ENCODE results near the gene ZSCAN25. TPM values are rescaled to one million over a fixed set of nuclear protein-coding genes. Genes with fewer than 3 reads are reported as not detected.
A peak's percentile ranks its signal among the peaks of the same experiment; 100 is the strongest.

Gene ZSCAN25
- total and polyA plus RNA-seq, 3 donors from 2014 or later = 14.1 to 36.0 (median 31.0) TPM

DNA sequence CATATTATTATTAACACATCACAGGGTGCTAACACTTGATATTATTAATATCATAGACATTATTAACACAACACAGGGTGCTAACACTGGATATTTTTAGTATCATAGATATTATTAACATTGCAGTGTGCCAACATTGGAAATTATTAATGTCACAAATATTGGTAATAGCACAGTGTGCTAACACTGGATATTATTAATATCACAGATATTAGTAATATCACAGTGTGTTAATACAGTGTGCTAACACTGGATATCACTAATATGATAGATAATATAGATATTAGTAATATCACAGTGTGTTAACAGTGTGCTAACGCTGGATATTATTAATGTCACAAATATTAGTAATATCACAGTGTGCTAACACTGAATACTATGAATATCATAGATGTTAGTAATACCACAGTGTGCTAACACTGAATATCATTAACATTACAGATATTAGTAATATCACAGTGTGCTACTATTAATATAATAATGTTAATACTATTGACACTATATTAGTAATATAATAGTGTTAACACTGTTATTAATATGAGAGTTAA is 20.3 kb upstream of the ZSCAN25 start:
- Histone ChIP-seq H3K27me3 (no peaks in the 10 kb centered on the region), H3K4me1 (no peaks in the 10 kb centered on the region), H3K27ac (no peak overlapping the region), H3K9me3 (no peaks in the 10 kb centered on the region), H3K36me3 (ENCODE audit: low read depth, missing control alignments) (no peaks in the 10 kb centered on the region), H3K4me3 (no peak overlapping the region)
- WGBS, 2 donors = 60 to 61% methylated on average over 1 of the region's 1 CpG
- intact Hi-C loops (cut with DNase I; ENCODE audit: low total_unique reads) = no loop called here
- no peak for TF ChIP-seq POLR2A (IDR thresholded peaks at IDR 0.05)
- TF ChIP-seq, protein P1, sequence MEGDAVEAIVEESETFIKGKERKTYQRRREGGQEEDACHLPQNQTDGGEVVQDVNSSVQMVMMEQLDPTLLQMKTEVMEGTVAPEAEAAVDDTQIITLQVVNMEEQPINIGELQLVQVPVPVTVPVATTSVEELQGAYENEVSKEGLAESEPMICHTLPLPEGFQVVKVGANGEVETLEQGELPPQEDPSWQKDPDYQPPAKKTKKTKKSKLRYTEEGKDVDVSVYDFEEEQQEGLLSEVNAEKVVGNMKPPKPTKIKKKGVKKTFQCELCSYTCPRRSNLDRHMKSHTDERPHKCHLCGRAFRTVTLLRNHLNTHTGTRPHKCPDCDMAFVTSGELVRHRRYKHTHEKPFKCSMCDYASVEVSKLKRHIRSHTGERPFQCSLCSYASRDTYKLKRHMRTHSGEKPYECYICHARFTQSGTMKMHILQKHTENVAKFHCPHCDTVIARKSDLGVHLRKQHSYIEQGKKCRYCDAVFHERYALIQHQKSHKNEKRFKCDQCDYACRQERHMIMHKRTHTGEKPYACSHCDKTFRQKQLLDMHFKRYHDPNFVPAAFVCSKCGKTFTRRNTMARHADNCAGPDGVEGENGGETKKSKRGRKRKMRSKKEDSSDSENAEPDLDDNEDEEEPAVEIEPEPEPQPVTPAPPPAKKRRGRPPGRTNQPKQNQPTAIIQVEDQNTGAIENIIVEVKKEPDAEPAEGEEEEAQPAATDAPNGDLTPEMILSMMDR (IDR thresholded peaks at IDR 0.05) = no peak
- DNase-seq = no peak

DNA sequence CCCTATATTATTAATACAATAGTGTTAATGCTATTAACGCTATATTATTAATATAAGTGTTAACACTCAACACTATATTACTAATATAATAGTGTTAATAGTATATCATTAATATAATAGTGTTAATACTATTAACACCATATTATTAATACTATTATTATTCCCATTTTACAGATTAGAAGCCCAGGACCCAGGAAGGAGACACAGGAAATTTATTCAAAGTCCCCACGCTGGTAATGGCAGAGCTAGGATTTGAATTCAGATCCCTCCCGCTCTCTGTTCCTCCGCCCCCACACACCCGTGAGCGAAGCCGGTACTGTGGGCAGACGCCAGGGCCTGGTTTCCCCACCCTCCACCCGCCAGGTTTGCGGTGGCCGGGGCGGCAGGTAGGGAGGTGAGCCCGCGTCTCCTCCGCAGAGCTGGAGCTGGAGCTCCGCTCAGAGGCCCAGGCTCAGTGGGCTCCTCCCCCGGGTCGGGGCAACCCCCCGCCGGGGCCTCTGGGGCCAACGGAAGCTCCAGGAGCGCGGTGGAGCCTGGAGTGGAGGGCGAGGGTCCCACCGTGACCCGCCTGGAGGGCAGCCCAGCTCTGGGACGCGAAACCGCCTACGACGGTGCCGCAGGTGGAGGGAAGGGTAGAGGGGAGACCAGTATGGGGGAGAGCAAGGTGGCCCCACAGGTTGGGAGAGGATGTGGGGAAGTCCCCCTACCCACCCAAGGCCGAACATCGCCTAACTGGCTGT is 18.8 kb upstream of the ZSCAN25 start, which contains the start of gene TMEM225B:
TMEM225B (plus strand) TSS at position 506 of the 740 bp plus-strand sequence. CDS start 6,122 bp downstream, outside the sequence.
- TF ChIP-seq, protein P1 (IDR thresholded peaks at IDR 0.05) = no peak
- no peak for TF ChIP-seq POLR2A (IDR thresholded peaks at IDR 0.05)
- Histone ChIP-seq H3K27ac (no peak within 1 kb of the TSS), H3K4me1 (no peaks in the 10 kb centered on the region), H3K9me3 (no peaks in the 10 kb centered on the region), H3K27me3 (no peaks in the 10 kb centered on the region), H3K4me3 (peak within 1 kb of the TSS; percentile 33 to 47), H3K36me3 (ENCODE audit: low read depth, missing control alignments) (no peaks in the 10 kb centered on the region)
- intact Hi-C loops (cut with DNase I; ENCODE audit: low total_unique reads) = no loop called here
- WGBS, 2 donors = 53 to 56% methylated on average over 27 to 34 of the region's 34 CpGs
- DNase-seq = no peak

DNA sequence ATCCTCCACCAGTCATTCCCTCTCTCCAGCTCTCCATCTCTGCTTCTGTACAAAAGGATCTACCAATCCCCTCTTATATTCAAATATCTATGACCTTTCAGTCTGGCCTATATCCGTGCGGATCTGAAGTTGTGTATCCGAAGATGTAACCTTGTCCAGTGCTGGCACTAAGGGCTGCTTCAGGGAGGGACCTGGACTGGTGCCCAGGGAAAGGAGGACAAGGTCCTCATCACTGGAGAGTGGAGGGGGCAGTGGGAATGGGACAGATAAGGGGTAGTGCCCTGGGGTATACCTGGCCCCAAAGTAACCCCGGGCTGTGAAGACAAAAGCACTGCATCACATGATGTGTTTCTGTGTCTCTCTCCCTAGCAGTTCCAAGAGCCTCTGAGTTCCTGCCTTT is 16.9 kb upstream of the ZSCAN25 start:
- Histone ChIP-seq H3K9me3 (no peaks in the 10 kb centered on the region), H3K4me3 (no peak overlapping the region), H3K4me1 (no peaks in the 10 kb centered on the region), H3K27me3 (no peaks in the 10 kb centered on the region), H3K36me3 (ENCODE audit: low read depth, missing control alignments) (no peaks in the 10 kb centered on the region), H3K27ac (no peak overlapping the region)
- intact Hi-C loops (cut with DNase I; ENCODE audit: low total_unique reads) = no loop called here
- no peak for DNase-seq
- 39 to 56% methylated on average over 4 of the region's 4 CpGs for WGBS, 2 donors
- no peak for TF ChIP-seq POLR2A (IDR thresholded peaks at IDR 0.05)
- TF ChIP-seq, protein P1 (IDR thresholded peaks at IDR 0.05) = no peak

GRCh38 chr7:99601656-99602310 is 15.0 kb upstream of the ZSCAN25 start:
- no peaks in the 10 kb centered on the region for H3K36me3 ChIP-seq (ENCODE audit: low read depth, missing control alignments)
- no peak overlapping the region for H3K27ac ChIP-seq
- DNase-seq = no peak
- no peak overlapping the region for H3K4me3 ChIP-seq
- H3K4me1 ChIP-seq = no peaks in the 10 kb centered on the region
- H3K27me3 ChIP-seq = no peaks in the 10 kb centered on the region
- intact Hi-C loops (cut with DNase I; ENCODE audit: low total_unique reads) = no loop called here
- TF ChIP-seq POLR2A (IDR thresholded peaks at IDR 0.05) = no peak
- TF ChIP-seq, protein P1 (IDR thresholded peaks at IDR 0.05) = no peak
- 84 to 85% methylated on average over 4 to 7 of the region's 7 CpGs for WGBS, 2 donors
- no peaks in the 10 kb centered on the region for H3K9me3 ChIP-seq

All from testis (tissue), 3 donors.